ENCODE results near the gene MYLK4. TPM values are rescaled to one million over a fixed set of nuclear protein-coding genes. Genes with fewer than 3 reads are reported as not detected.
A peak's percentile ranks its signal among the peaks of the same experiment; 100 is the strongest.

The MYLK4 gene
- total and polyA plus RNA-seq, 4 donors, result 0.07 to 0.65 (median 0.39) TPM

- Histone ChIP-seq H3K9me3 (ENCODE audit: control insufficient read depth in 4 of 4, low read length in 3 of 4) (no peaks in the 10 kb centered on the region), H3K4me1 (ENCODE audit: control insufficient read depth in 4 of 4, insufficient read depth in 4 of 4, low read length in 3 of 4) (peaks cover 0 to 20% (median 16%) of the 10 kb centered on the region in 4 donors), H3K27me3 (ENCODE audit: control insufficient read depth in 4 of 4, insufficient read depth in 4 of 4, low read length in 3 of 4) (no peaks in the 10 kb centered on the region), H3K27ac (ENCODE audit: low read depth in 1 of 2, low read length in 2 of 2) (no peak overlapping the region), H3K4me3 (ENCODE audit: low read depth in 1 of 3, low read length in 3 of 3) (no peak overlapping the region), H3K9ac (ENCODE audit: low read depth in 1 of 2, low read length in 2 of 2) (no peak overlapping the region), H3K36me3 (ENCODE audit: control insufficient read depth in 4 of 4, insufficient read depth in 3 of 4, low read depth in 1 of 4, low read length in 3 of 4) (no peaks in the 10 kb centered on the region)
- WGBS, result 91% methylated on average over 4 of the region's 4 CpGs
- TF ChIP-seq JUND (IDR thresholded peaks at IDR 0.05) (no peak), HNF4A (conservative IDR thresholded peaks at IDR 0.05) (no peak), FOXA1 (IDR thresholded peaks at IDR 0.05) (no peak), TAF1 (conservative IDR thresholded peaks at IDR 0.05) (no peak), MAX (IDR thresholded peaks at IDR 0.05) (no peak), RAD21 (IDR thresholded peaks at IDR 0.05) (no peak), YY1 (IDR thresholded peaks at IDR 0.05) (no peak)
- TF ChIP-seq, protein P1, sequence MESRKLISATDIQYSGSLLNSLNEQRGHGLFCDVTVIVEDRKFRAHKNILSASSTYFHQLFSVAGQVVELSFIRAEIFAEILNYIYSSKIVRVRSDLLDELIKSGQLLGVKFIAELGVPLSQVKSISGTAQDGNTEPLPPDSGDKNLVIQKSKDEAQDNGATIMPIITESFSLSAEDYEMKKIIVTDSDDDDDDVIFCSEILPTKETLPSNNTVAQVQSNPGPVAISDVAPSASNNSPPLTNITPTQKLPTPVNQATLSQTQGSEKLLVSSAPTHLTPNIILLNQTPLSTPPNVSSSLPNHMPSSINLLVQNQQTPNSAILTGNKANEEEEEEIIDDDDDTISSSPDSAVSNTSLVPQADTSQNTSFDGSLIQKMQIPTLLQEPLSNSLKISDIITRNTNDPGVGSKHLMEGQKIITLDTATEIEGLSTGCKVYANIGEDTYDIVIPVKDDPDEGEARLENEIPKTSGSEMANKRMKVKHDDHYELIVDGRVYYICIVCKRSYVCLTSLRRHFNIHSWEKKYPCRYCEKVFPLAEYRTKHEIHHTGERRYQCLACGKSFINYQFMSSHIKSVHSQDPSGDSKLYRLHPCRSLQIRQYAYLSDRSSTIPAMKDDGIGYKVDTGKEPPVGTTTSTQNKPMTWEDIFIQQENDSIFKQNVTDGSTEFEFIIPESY (IDR thresholded peaks at IDR 0.05), result no peak
- no peak for DNase-seq (ENCODE audit: low spot score)
Measured at GRCh38 chr6:2745246-2745645, 5.5 kb downstream of the MYLK4 start.

GRCh38 chr6:2744778-2745177 is 5.9 kb downstream of the MYLK4 start:
- no peak for DNase-seq (ENCODE audit: low spot score)
- H3K9ac ChIP-seq (ENCODE audit: low read depth in 1 of 2, low read length in 2 of 2), result no peak overlapping the region
- H3K4me1 ChIP-seq (ENCODE audit: control insufficient read depth in 4 of 4, insufficient read depth in 4 of 4, low read length in 3 of 4), result peaks cover 0 to 20% (median 16%) of the 10 kb centered on the region in 4 donors
- no peak overlapping the region for H3K4me3 ChIP-seq (ENCODE audit: low read depth in 1 of 3, low read length in 3 of 3)
- H3K27me3 ChIP-seq (ENCODE audit: control insufficient read depth in 4 of 4, insufficient read depth in 4 of 4, low read length in 3 of 4), result no peaks in the 10 kb centered on the region
- H3K27ac ChIP-seq (ENCODE audit: low read depth in 1 of 2, low read length in 2 of 2), result no peak overlapping the region
- no peaks in the 10 kb centered on the region for H3K36me3 ChIP-seq (ENCODE audit: control insufficient read depth in 4 of 4, insufficient read depth in 3 of 4, low read depth in 1 of 4, low read length in 3 of 4)
- WGBS, result 94% methylated on average over 8 of the region's 8 CpGs
- no peaks in the 10 kb centered on the region for H3K9me3 ChIP-seq (ENCODE audit: control insufficient read depth in 4 of 4, low read length in 3 of 4)
- TF ChIP-seq JUND (IDR thresholded peaks at IDR 0.05) (no peak), GABPA (IDR thresholded peaks at IDR 0.05 in 1 of 2, conservative IDR thresholded peaks at IDR 0.05 in 1 of 2) (no peak), SP1 (IDR thresholded peaks at IDR 0.05) (no peak), YY1 (IDR thresholded peaks at IDR 0.05) (no peak), TAF1 (conservative IDR thresholded peaks at IDR 0.05) (no peak), RAD21 (IDR thresholded peaks at IDR 0.05) (no peak), NR2F2 (IDR thresholded peaks at IDR 0.05) (no peak), ATF3 (IDR thresholded peaks at IDR 0.05) (no peak), HNF4G (IDR thresholded peaks at IDR 0.05) (no peak)
- TF ChIP-seq, protein P1 (IDR thresholded peaks at IDR 0.05), result no peak

- WGBS, result 31% methylated on average over 9 of the region's 9 CpGs
- no peak overlapping the region for H3K27ac ChIP-seq (ENCODE audit: low read depth in 1 of 2, low read length in 2 of 2)
Measured at GRCh38 chr6:2744209-2744771, 6.4 kb downstream of the MYLK4 start.

More at GRCh38 chr6:2744209-2744771, 6.4 kb downstream of the MYLK4 start:
- H3K4me1 ChIP-seq (ENCODE audit: control insufficient read depth in 4 of 4, insufficient read depth in 4 of 4, low read length in 3 of 4), result peaks cover 0 to 20% (median 16%) of the 10 kb centered on the region in 4 donors
- DNase-seq (ENCODE audit: low spot score), result no peak
- H3K36me3 ChIP-seq (ENCODE audit: control insufficient read depth in 4 of 4, insufficient read depth in 3 of 4, low read depth in 1 of 4, low read length in 3 of 4), result no peaks in the 10 kb centered on the region
- no peak for TF ChIP-seq JUND (IDR thresholded peaks at IDR 0.05)
- TF ChIP-seq CTCF (IDR thresholded peaks at IDR 0.05; ENCODE audit: low read depth, low read length, missing input control), result peak; percentile 29
- TF ChIP-seq HNF4A (conservative IDR thresholded peaks at IDR 0.05), result peak in 1 of 2 donors; percentile 5
- TF ChIP-seq RAD21 (IDR thresholded peaks at IDR 0.05), result peak; percentile 44 to 60
- H3K4me3 ChIP-seq (ENCODE audit: low read depth in 1 of 3, low read length in 3 of 3), result peak overlapping the region in 1 of 3 donors; percentile 4
- H3K9me3 ChIP-seq (ENCODE audit: control insufficient read depth in 4 of 4, low read length in 3 of 4), result no peaks in the 10 kb centered on the region
- no peak overlapping the region for H3K9ac ChIP-seq (ENCODE audit: low read depth in 1 of 2, low read length in 2 of 2)
- no peaks in the 10 kb centered on the region for H3K27me3 ChIP-seq (ENCODE audit: control insufficient read depth in 4 of 4, insufficient read depth in 4 of 4, low read length in 3 of 4)
